ENCODE data around the gene CLRN2. TPM values are rescaled to one million over a fixed set of nuclear protein-coding genes. Genes with fewer than 3 reads are reported as not detected.

Gene CLRN2
- total RNA-seq, 1 donor from 2014 or later: not detected

DNA sequence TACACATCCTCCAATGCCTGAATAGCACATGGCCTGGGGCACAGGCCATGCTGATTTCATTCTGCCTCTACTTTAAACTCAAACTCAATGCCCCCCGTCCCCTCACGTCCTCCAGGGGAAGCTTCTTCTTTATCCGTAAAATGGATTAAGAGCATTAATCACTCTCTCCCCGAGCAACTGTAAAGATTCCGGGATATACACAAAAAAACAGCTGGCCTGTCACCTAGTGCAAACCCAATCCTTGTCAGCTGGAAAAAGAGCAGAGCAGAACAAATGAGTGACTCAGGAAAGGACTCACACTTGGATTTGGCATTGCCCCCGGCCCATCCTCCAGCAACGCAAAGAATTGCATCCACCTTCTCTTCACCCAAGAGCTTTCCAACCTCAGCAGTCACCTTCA lies 10.9 kb upstream of the CLRN2 start:
- DNase-seq (ENCODE audit: extremely low spot score, unreplicated experiment): no peak
- Mint-ChIP-seq H3K4me1 (ENCODE audit: unreplicated experiment) (peaks cover 13% of the 10 kb centered on the region), H3K4me3 (no peak overlapping the region), H3K36me3 (peaks cover 22% of the 10 kb centered on the region), H3K27me3 (no peaks in the 10 kb centered on the region), H3K9me3 (no peaks in the 10 kb centered on the region), H3K27ac (no peak overlapping the region)
- TF ChIP-seq, protein P1, sequence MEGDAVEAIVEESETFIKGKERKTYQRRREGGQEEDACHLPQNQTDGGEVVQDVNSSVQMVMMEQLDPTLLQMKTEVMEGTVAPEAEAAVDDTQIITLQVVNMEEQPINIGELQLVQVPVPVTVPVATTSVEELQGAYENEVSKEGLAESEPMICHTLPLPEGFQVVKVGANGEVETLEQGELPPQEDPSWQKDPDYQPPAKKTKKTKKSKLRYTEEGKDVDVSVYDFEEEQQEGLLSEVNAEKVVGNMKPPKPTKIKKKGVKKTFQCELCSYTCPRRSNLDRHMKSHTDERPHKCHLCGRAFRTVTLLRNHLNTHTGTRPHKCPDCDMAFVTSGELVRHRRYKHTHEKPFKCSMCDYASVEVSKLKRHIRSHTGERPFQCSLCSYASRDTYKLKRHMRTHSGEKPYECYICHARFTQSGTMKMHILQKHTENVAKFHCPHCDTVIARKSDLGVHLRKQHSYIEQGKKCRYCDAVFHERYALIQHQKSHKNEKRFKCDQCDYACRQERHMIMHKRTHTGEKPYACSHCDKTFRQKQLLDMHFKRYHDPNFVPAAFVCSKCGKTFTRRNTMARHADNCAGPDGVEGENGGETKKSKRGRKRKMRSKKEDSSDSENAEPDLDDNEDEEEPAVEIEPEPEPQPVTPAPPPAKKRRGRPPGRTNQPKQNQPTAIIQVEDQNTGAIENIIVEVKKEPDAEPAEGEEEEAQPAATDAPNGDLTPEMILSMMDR (conservative IDR thresholded peaks at IDR 0.05): no peak

DNA sequence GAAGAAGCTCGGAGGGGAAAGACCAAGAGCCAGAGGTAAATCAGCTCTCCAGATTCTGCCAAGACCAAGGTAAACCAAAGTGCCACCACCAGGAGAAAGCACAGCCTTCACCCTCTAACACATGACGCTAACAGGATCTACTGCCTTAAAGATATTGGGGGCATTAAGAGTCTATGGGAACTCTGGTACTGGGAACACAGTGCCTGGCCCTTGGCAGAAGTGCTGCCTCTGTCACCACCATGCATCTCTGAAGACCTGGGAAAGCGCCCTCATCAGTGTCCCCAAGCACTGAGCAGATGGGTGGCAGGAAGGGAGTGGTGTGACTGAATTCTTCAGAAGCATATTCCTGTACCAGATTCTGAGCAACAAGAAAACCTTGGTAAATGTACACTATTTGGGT lies 4.4 kb upstream of the CLRN2 start:
- no peak overlapping the region for H3K27ac Mint-ChIP-seq
- H3K9me3 Mint-ChIP-seq: no peaks in the 10 kb centered on the region
- TF ChIP-seq, protein P1 (conservative IDR thresholded peaks at IDR 0.05): no peak
- H3K36me3 Mint-ChIP-seq: peaks cover 4% of the 10 kb centered on the region
- DNase-seq (ENCODE audit: extremely low spot score, unreplicated experiment): no peak
- H3K4me1 Mint-ChIP-seq (ENCODE audit: unreplicated experiment): peaks cover 31% of the 10 kb centered on the region
- H3K27me3 Mint-ChIP-seq: peaks cover 21% of the 10 kb centered on the region
- peak overlapping the region; percentile 95 for H3K4me3 Mint-ChIP-seq

DNA sequence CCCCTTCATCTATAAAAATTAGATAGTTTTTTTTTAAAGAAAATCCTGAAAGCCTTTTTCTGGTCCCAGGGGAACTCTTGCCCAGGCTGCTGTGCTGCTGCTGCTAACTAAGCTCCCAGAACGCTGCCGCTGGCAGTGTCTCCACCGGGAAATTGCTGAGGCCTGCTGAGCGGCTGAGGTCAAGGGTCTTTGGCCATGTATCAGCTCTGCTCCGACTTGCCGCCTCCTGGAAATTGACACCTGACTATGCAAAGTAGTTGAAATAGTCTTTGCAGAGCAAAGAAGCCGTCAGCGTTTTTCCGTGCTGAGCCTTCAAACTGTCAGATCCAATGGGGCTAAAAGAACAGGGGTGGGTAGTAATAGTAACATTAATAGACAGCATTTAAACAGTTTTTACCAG lies 3.9 kb upstream of the CLRN2 start:
- TF ChIP-seq, protein P1 (conservative IDR thresholded peaks at IDR 0.05): no peak
- Mint-ChIP-seq H3K4me1 (ENCODE audit: unreplicated experiment) (peaks cover 31% of the 10 kb centered on the region), H3K36me3 (peaks cover 4% of the 10 kb centered on the region), H3K27me3 (peaks cover 23% of the 10 kb centered on the region), H3K4me3 (peak overlapping the region; percentile 95), H3K9me3 (no peaks in the 10 kb centered on the region), H3K27ac (peak overlapping the region; percentile 83)
- DNase-seq (ENCODE audit: extremely low spot score, unreplicated experiment): no peak

DNA sequence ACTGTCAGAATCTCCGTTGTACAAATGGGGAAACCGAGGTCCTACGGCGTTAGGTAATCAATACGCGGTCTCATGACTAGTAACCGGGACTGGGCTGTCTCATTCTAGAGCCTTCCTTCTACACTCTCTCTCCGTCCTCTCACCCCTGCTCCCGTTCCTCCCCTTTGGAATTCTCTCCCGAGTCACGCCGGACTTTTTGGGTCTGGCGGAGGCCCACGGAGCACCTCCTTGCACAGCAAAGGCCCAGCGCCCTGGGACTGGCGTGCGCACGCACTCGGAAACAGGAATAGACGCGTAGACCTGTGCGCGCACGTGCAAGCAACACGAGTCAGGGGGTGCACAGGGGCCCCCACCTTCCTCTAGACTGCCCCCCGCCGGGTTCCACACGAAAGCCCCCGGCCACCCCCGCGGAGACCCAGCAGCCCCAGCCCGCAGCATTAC lies 3.4 kb upstream of the CLRN2 start:
- H3K36me3 Mint-ChIP-seq: peaks cover 4% of the 10 kb centered on the region
- peaks cover 31% of the 10 kb centered on the region for H3K4me1 Mint-ChIP-seq (ENCODE audit: unreplicated experiment)
- no peaks in the 10 kb centered on the region for H3K9me3 Mint-ChIP-seq
- TF ChIP-seq, protein P1 (conservative IDR thresholded peaks at IDR 0.05): no peak
- peak overlapping the region; percentile 95 for H3K4me3 Mint-ChIP-seq
- DNase-seq (ENCODE audit: extremely low spot score, unreplicated experiment): no peak
- peak overlapping the region; percentile 83 for H3K27ac Mint-ChIP-seq
- peaks cover 23% of the 10 kb centered on the region for H3K27me3 Mint-ChIP-seq

DNA sequence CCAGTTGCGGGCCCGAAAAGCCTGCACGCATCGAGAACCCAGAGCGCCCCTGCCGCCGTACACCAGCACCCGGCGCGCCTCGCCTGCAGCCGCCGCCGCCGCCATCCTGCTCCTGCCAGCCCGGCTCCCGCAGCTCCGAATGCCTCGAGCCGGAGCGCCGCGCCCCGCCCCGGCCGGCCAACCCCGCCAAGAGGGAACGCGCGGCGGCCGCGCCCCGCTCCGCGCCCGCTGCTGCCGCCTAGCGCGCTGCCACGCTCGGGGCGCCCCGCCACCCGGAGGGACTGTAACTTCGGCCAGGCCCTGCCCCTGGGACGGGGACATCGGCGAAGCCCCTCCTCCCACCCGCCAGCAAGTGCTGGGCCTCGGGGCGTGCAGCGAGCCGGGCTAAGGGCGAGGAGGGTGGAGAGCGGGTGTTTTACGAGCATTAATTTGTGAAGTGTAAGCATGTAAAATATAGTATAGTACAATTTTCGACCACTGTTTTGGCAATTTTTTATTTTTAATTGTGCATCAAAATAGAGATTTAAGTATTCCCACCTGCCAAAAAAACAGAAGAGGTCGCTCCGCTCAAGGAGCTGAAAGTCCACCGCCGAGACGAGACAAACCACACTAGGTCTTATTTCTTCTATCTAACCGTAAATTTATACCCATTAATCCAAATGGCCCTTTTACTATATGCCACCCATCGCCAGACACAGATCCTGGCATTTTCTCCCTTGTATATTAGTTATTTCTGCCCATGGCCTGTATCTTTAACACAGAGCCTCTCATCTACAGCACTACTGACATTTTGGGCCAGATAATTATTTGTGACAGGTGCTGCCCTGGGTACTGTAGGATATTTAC lies 2.8 kb upstream of the CLRN2 start, which contains the start of gene QDPR:
TSS of gene QDPR (minus strand) at position 141 of the 846 bp plus-strand sequence. CDS start at position 105, 36 bp downstream.
- Mint-ChIP-seq H3K4me3 (peak within 1 kb of the TSS; percentile 95), H3K36me3 (peaks cover 4% of the 10 kb centered on the region), H3K9me3 (no peaks in the 10 kb centered on the region), H3K27me3 (peaks cover 30% of the 10 kb centered on the region), H3K27ac (peak within 1 kb of the TSS; percentile 83), H3K4me1 (ENCODE audit: unreplicated experiment) (peaks cover 37% of the 10 kb centered on the region)
- DNase-seq (ENCODE audit: extremely low spot score, unreplicated experiment): peak; percentile 82
- TF ChIP-seq, protein P1 (conservative IDR thresholded peaks at IDR 0.05): peak; percentile 47
